NCI-H2227 (cell line): ENCODE data around the gene PCK2.

Experiments
- DNase-seq: peaks from one replicate; lab custom pipeline; 2025; ENCODE audit not compliant: unreplicated experiment; lab: John Stamatoyannopoulos, UW

The PCK2 gene

DNA sequence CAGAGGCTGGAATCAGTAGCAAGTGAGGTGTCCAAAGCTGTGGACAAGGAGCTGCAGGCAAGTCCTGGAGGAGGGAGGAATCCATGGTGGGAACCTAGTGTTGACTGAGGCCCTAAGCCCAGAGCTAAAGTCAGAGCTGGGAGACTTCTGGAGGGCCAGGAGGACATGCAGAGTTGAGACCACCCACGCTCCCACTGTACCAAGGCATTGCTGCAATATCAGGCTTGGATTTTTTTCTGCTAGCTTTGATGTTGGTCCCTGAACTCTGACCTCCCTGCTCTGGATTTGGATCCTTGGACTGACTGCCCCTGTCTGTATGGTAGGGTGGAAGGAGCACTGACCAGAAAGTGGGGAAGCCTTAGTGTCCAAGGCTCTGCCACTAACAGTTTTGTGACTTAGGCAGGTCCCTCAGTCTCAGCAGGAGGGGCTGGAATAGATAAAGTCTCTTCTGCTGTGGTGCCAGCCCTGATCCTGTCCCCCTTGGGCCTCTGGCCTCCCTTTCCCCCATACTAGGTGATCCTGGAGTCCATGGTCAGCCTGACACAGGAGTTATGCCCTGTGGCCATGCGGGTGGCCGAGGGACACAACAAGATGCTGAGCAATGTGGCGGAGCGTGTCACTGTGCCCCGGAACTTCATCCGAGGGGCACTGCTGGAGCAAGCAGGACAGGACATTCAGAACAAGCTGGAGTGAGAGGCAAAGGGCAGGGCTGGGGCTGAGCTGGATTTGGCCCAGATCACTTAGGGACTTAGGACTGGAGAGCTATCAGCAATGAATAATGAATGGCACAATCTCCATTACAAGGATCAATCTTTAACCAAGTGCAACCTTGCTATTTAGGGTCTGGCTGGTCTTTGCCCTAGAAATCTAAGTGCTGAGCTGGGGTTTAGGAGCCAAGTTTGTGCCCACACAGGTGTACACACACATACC lies 32.9 kb upstream of the PCK2 start:
- DNase-seq = no peak

DNA sequence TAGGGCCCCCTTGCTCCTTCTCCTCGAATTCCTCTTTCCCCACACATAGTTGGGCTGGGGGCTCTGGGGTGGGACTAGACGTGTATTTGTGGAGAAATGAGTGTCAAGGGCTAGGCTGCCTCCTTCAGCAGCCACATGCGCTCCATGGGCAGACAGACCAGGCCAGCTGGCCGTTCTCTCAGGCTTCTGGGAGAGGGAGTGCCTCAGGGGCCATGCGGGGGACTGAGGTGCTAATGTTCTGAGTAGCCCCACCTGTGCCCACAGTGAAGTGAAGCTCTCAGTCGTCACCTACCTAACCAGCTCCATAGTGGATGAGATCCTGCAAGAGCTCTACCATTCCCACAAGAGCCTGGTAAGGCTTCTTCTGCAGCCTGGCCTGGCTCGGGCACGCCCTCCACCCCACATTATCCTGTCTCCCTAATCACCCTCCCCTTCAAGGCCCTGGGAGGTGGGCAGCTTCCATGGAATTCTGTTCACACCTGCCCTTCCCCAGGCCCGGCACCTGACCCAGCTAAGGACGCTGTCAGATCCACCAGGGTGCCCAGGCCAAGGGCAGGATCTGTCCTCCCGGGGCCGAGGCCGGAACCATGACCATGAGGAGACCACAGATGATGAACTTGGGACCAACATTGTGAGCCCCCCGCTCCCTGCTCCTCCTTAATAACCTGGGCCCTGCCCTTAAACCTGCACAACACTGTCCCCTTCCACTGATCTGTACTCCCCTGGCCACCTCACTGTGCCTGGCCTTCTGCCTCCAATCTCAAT lies 31.7 kb upstream of the PCK2 start:
- no peak for DNase-seq

- no peak for DNase-seq
These were observed 30.8 kb upstream of the PCK2 start for GRCh38 chr14:24063263-24063836.

- no peak for DNase-seq
These were observed 29.9 kb upstream of the PCK2 start for GRCh38 chr14:24064091-24064795.

- no peak for DNase-seq
These were observed 29.3 kb upstream of the PCK2 start for GRCh38 chr14:24064856-24065255.

- DNase-seq = no peak
These were observed 28.7 kb upstream of the PCK2 start for GRCh38 chr14:24065408-24065807.

DNA sequence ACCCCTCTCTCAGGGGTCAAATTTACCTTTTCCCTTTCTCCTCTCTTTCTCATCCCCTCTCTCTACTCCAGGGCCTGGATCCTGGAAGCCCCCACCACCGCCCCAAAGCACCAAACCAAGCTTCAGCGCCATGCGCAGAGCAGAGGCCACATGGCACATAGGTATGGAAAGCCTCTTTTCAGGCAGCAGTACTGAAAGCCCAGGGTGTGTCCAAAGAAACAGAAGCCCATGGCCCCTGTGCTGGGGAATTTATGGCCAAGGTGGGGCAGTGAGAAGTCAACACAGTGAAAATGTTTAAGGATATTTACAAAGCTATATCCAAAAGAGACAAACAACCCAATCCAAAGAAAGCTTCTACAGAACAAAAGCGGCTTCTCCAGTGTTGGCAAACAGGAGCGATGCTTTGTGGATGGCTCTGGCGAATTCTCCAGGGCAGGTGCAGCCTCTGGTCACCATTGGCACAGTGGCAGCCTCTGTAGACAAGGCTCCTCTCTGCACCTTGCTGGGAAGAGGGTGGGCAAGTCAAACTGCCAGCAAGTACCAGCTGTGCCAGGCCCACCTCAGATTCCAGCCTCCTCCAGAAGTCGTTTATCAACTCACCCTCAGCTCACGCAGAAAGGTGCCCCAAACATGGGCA lies 27.5 kb upstream of the PCK2 start:
- DNase-seq = no peak

GRCh38 chr14:24067133-24068082 lies 26.7 kb upstream of the PCK2 start:
- no peak for DNase-seq

GRCh38 chr14:24068711-24069410 lies 25.2 kb upstream of the PCK2 start:
- no peak for DNase-seq

DNA sequence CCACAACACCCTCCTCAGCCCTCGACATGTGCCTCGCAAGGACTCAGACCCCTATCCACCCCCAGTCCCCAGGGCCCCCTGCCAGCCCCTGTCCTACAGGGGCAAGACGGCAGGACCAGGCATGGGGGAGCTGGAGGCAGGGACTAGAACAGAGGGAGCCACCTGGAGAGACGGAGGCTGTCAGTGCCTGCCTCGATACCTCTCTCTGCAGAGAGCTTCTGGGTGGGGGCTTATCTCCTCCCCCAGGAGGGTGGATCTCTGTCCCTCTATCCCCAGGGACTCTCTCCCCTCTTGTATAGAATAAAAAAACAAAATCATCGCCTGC lies 24.7 kb upstream of the PCK2 start:
- DNase-seq = no peak

DNA sequence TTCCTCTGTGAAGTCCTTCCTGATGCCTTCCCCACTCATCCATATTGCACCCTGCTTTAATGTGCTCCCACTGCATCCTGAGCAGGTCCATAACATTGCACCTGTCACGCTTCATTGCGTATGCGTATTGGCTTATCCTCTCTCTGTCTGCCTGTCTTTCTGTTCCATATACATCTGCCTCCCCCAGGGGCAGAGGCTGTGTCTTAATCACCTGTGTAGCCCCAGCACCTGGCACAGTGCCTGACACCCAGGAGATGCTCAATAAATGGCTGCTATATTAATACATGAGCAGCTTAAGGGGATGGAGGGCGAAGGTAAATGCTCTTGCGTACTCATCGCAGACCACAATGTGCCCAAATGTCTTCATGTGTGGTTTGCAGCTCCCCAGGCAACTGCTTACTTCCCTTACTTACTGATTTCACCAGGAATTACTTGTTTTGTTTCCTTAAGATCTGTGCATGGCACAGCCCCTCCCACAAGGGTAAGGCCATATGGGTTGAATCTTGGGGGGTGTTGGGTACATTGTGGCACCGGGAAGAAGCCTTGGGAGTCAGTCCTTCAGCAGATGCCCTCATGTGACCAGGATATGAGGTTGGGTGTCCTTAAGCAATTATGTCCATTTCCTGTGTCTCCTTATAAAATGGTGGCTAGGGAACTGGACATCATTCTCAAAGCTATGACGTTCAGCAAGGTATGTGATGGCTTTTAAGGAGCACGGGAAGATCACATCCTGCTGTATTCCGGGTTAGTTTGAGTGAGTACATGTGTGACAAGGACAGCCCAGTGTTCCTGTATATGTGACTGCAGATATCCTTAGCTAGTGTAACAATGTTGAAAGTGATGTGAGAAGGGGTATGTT lies 23.6 kb upstream of the PCK2 start:
- DNase-seq = no peak

DNA sequence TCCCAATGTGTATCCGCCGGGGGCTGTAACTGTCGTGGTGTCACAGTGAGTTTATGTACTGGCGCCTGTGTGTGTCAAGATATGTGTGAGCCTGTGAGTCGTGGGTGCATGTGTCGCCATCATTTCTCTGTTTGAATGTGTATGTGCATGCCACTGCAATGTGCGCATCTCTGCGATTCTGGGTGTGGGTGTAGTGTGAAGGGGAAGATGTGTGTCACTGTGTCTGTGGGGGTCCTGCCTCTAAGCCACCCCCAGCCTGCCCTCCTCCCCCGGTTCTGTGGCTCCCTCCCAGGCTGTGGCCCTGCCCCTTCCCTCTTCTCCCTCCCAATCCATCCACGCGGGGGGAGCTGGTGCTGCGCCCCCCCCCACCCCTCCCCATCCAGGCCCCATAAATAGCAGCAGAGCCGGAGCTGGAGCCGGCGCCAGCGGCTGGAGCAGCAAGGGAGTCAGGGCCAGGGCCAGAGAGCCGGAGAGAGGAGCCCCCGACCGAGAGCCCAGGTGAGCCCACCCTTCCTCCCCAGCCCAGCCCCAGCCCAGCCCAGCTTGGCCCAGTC lies 22.9 kb upstream of the PCK2 start, which contains the start of gene CPNE6:
Gene CPNE6 (plus strand): TSS at position 419 of the 554 bp plus-strand sequence. CDS start 1,375 bp downstream, outside the sequence.
- no peak for DNase-seq

- no peak for DNase-seq
These were observed 22.2 kb upstream of the PCK2 start for GRCh38 chr14:24071836-24072430.

DNA sequence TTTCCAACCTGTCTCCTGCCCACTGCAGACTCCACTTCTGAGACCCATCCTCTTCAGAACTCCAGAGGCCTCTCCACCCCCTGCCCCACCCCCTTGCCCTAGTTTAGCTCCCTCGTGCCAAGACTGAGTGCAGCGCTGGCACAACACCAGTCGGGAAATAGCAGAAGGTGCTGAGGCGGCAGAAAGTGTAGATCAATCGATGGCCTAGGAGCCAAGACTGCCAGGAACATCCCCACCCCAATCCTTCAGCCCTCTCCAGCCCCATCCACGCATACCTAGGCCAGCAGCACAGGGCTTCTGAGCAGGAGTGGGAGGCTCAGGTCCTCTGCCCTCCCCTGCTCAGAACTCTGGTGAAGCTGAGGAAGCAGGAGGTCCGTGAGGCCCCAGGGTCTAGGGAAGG lies 21.7 kb upstream of the PCK2 start:
- no peak for DNase-seq

DNA sequence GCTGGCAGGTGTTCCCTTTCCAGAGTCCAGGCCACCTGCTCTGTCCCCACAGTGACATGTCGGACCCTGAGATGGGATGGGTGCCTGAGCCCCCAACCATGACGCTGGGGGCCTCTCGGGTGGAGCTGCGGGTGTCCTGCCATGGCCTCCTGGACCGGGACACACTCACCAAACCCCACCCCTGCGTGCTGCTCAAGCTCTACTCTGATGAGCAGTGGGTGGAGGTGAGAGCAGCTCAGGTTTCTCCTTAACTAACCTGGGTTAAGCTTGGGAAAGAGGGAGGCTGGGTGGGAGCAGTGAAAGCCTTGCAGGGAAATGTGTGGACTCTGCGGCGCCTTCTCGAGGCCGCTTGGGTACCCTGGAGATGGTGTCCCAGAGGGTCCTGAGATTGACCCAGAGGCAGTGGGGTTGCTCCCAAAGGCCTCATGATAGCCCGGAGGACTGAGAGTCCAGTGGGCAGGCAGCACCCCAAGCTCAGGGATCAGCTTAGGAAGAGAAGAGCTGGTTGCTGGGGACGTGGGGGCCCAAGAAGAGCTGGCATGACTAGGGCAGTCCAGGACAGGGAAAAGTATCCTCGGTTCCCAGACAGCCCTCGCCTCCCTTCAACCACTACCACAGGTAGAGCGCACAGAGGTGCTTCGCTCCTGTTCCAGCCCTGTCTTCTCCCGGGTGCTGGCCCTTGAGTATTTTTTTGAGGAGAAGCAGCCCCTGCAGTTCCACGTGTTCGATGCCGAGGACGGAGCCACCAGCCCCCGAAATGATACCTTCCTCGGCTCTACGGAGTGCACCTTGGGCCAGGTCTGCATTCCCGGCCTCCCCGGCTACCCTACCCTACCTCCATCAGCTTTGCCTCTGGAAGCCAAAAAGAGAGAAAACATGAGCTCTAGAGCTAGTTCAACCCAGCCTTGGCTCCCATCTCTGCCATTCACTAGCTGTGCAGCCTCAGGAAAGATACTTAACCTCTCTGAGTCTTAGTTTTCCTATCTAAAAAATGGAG lies 20.9 kb upstream of the PCK2 start:
- no peak for DNase-seq
